Hepatocyte (in vitro differentiated cells): ENCODE results near the gene MTG2.

ENCODE experiments used
- CTCF ChIP-seq: fragments of 200-600 bp; sonication (generic); IDR thresholded peaks from 2 replicates; pipeline ENCODE4 v1.5.1; 2016; ENCODE audit warnings: antibody characterized with exemption, mild to moderate bottlenecking; ENCODE audit not compliant: poor library complexity
- EZH2 ChIP-seq: fragments of 200-600 bp; sonication (generic); IDR thresholded peaks from 2 replicates; pipeline ENCODE4 v1.6.1; 2016; ENCODE audit warnings: antibody characterized with exemption, mild to moderate bottlenecking, borderline replicate concordance

GRCh38 chr20:62214067-62214466 lies 31.2 kb downstream of the MTG2 start:
- TF ChIP-seq CTCF (no peak), EZH2 (no peak)
